HFF-Myc (cell line): ENCODE results near the gene GSTM3.

Experiments
- DNase-seq: peaks from one replicate; pipeline ENCODE4 v3.0.0-alpha.2; 2011; ENCODE audit warnings: low read depth; ENCODE audit errors: extremely low read depth
- H3K4me3 ChIP-seq: replicated peaks from 2 replicates; pipeline ENCODE4 v1.5.1; 2011; ENCODE audit warnings: low read depth, mild to moderate bottlenecking, control low read depth, low read length
- CTCF ChIP-seq: IDR thresholded peaks from 2 replicates; pipeline ENCODE4 v1.5.1; 2012; ENCODE audit warnings: mild to moderate bottlenecking, low read depth, low read length, control low read depth; ENCODE audit errors: missing control alignments

GSTM3 gene

GRCh38 chr1:109781806-109782205, 41.0 kb upstream of the GSTM3 start:
- H3K4me3 ChIP-seq, result no peak overlapping the region
- no peak for TF ChIP-seq CTCF
- no peak for DNase-seq

DNA sequence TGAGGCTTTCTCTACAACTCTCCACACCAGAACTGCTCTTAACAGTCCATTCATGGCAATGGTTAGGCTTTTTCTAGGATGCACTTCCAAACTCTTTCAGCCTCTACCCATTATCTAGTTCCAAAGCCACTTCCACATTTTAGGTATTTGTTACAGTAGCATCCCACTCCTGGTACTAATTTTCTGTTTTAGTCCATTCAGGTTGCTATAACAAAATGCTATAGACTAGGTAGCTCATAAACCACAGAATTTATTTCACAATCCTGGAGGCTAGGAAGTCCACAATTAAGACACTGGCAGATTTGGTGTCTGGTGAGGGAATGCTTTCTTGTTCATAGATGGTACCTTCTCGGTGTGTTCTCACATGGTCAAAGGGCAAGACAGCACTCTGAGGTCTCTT, 40.1 kb upstream of the GSTM3 start:
- H3K4me3 ChIP-seq, result no peak overlapping the region
- TF ChIP-seq CTCF, result no peak

DNA sequence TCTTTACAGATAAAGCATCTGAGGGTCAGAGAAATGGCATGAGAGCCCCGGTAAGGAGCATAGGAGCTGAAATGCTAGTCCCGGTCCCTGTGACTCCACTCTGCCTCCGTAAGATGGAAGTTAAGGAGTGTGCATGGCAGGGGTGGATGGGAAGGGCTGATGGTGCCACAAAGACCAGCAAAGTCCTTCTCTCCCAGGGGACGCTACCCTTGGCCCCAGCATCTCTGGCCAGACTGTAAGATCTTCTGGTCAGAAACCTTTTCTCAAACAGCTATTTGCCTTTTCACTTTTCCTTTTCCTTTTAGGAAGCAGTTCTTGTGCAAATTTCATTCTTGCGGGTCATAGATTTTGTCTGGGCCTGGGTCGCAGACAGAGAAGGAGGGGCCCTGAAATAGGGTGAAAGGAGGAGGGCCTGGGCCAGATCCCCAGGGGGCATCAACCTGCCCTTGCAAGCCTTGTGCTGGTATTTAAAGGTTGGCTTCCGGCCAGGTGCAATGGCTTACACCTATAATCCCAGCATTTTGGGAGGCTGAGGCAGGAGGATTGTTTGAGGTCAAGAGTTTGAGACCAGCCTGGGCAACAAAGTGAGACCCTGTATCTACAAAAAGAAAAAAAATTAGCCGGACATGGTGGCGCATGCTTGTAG, 37.3 kb upstream of the GSTM3 start:
- DNase-seq, result no peak
- no peak overlapping the region for H3K4me3 ChIP-seq
- no peak for TF ChIP-seq CTCF

More for the DNA sequence above, 40.1 kb upstream of the GSTM3 start:
- DNase-seq, result no peak

GRCh38 chr1:109777436-109777835, 36.6 kb upstream of the GSTM3 start:
- no peak overlapping the region for H3K4me3 ChIP-seq
- no peak for DNase-seq
- no peak for TF ChIP-seq CTCF

DNA sequence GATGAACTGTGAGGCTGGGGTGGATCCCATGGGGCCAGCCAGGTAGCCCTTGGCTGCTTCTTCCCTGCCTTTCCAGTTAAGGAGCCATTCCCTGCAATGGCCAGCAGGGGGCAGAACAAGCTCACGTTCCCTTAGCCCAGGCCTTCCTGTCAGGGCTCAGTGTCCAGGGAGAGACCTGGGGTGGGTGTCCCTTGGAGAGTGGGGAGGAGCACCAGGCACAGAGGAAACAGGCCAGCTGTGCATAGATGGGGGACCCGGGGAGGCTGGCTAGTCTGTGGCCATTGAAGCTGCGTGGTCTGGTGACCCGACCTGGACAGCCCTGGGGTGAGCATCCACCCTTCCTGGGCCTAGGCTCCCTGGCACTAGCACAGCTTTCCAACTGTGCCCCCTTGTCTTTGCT, 36.1 kb upstream of the GSTM3 start:
- TF ChIP-seq CTCF, result peak; percentile 96
- no peak overlapping the region for H3K4me3 ChIP-seq
- DNase-seq, result no peak

DNA sequence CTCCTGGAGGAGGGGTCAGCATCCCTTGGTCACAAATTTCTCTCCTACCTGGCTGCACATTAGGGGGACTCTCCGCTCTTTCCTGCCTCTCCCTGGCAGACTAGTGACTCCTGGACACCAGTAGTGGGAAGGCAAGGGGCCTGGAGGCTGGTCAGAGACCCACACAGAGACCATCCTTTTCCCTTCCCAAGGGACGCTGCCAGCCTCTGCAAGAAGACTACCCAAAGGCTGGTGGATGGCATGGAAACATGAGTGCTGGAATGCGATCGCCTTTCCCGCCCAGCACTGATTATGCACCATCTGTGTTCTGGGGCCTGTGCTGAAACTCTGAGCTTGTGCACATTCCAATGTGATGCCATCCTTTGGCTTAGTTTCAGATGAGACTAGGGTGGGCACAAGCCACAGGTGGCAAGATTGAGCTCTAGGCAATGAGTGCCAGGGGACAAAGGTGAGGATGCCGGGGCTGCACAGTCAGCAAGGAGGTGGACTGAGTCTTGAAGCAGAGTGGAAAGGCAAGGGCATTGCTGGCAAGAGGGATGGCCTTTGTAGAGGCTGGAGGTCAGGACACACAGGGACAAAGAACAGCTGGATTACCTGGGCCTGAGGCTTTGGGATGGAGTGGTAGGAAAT, 35.5 kb upstream of the GSTM3 start:
- DNase-seq, result no peak
- no peak overlapping the region for H3K4me3 ChIP-seq
- TF ChIP-seq CTCF, result no peak
